H1 (cell line): ENCODE results near the gene BHLHE23.

Experiments
- CTCF ChIP-seq, 3 experiments: IDR thresholded peaks; 1 replicate in 2 of 3; 2 replicates in 1 of 3; pipeline versions ENCODE4 v1.5.1 to v1.6.1; 2011; ENCODE audit warnings: low read length in 3 of 3, mild to moderate bottlenecking in 3 of 3, inconsistent platforms in 2 of 3, low read depth in 1 of 3, moderate library complexity in 1 of 3; ENCODE audit not compliant: insufficient read depth in 1 of 3; ENCODE audit errors: control extremely low read depth in 1 of 3
- POLR2A ChIP-seq, 2 experiments: IDR thresholded peaks; 1 replicate in 1 of 2; 2 replicates in 1 of 2; pipeline ENCODE4 v1.6.1; 2011; ENCODE audit warnings: low read depth in 2 of 2, low read length in 2 of 2, mild to moderate bottlenecking in 2 of 2; ENCODE audit errors: control extremely low read depth in 1 of 2
- SRF ChIP-seq: IDR thresholded peaks from 2 replicates; pipeline ENCODE4 v1.6.1; 2011; ENCODE audit warnings: mild to moderate bottlenecking, low read depth, low read length, moderate library complexity

- TF ChIP-seq CTCF (IDR thresholded peaks at IDR 0.05; ENCODE audit: control extremely low read depth in 1 of 3, insufficient read depth in 1 of 3, low read depth in 1 of 3, low read length in 3 of 3) = peak in 1 of 3 experiments; percentile 28; a peak in 1 of 4 replicates
- no peak for TF ChIP-seq SRF
- TF ChIP-seq POLR2A (IDR thresholded peaks at IDR 0.05; ENCODE audit: control extremely low read depth in 1 of 2, low read depth in 2 of 2, low read length in 2 of 2) = no peak
These were observed 27.5 kb downstream of the BHLHE23 start for GRCh38 chr20:62979310-62979709.
